Mesenchymal stem cell (in vitro differentiated cells and primary cell): Measurements from ENCODE around the gene LY6G6F.

Experiments
- DNase-seq: peaks from one replicate; pipeline ENCODE4 v3.0.0-alpha.2; 2013
- H2AFZ ChIP-seq: one replicate; pipeline ENCODE4 v1.6.1; 2013; ENCODE audit warnings: low read depth, mild to moderate bottlenecking, control low read depth, inconsistent platforms, low read length, moderate library complexity
- H2AK5ac ChIP-seq: 2 replicates; pipeline ENCODE4 v1.6.1; 2013; ENCODE audit warnings: low read length, moderate library complexity, mild to moderate bottlenecking, inconsistent platforms; ENCODE audit not compliant: severe bottlenecking
- H2BK120ac ChIP-seq: one replicate; pipeline ENCODE4 v1.6.1; 2013; ENCODE audit warnings: low read depth, mild to moderate bottlenecking, inconsistent platforms, low read length, moderate library complexity
- H2BK12ac ChIP-seq, 2 experiments: one replicate each; pipeline ENCODE4 v1.6.1; 2013; ENCODE audit warnings: inconsistent platforms in 2 of 2, low read length in 2 of 2, mild to moderate bottlenecking in 2 of 2, moderate library complexity in 2 of 2, control low read depth in 1 of 2
- H2BK15ac ChIP-seq: one replicate; pipeline ENCODE4 v1.6.1; 2013; ENCODE audit warnings: mild to moderate bottlenecking, low read depth, inconsistent platforms; ENCODE audit not compliant: poor library complexity, severe bottlenecking
- H2BK5ac ChIP-seq: 2 replicates; pipeline ENCODE4 v1.6.1; 2013; ENCODE audit warnings: low read depth, mild to moderate bottlenecking, low read length, control low read depth, inconsistent platforms; ENCODE audit not compliant: poor library complexity, severe bottlenecking
- H3K14ac ChIP-seq, 2 experiments: one replicate each; pipeline ENCODE4 v1.6.1; 2013; ENCODE audit warnings: inconsistent platforms in 2 of 2, low read length in 2 of 2, control low read depth in 1 of 2, mild to moderate bottlenecking in 1 of 2, moderate library complexity in 1 of 2
- H3K18ac ChIP-seq, 2 experiments: one replicate each; pipeline ENCODE4 v1.6.1; 2013; ENCODE audit warnings: inconsistent platforms in 2 of 2, low read length in 2 of 2, control low read depth in 1 of 2, low read depth in 1 of 2, mild to moderate bottlenecking in 1 of 2
- H3K23ac ChIP-seq, 2 experiments: one replicate each; pipeline ENCODE4 v1.6.1; 2013; ENCODE audit warnings: inconsistent platforms in 2 of 2, low read length in 2 of 2, mild to moderate bottlenecking in 2 of 2, moderate library complexity in 2 of 2, control low read depth in 1 of 2
- H3K27ac ChIP-seq: 2 replicates; pipeline ENCODE4 v1.5.1; 2013; ENCODE audit warnings: mild to moderate bottlenecking, moderate library complexity, low read length, control low read depth, inconsistent platforms; ENCODE audit not compliant: poor library complexity, severe bottlenecking
- H3K27me3 ChIP-seq, 2 experiments: 2 replicates each; pipeline versions ENCODE4 v1.6.1 to v1.7.0; 2013; ENCODE audit warnings: low read length in 2 of 2, mild to moderate bottlenecking in 2 of 2, moderate library complexity in 2 of 2, control low read depth in 1 of 2, inconsistent platforms in 1 of 2; ENCODE audit not compliant: control insufficient read depth in 1 of 2, insufficient read depth in 1 of 2
- H3K36me3 ChIP-seq, 2 experiments: 2 replicates each; pipeline versions ENCODE4 v1.6.1 to v1.7.0; 2013; ENCODE audit warnings: low read length in 2 of 2, control low read depth in 1 of 2, inconsistent platforms in 1 of 2, low read depth in 1 of 2, mild to moderate bottlenecking in 1 of 2; ENCODE audit not compliant: insufficient read depth in 2 of 2, control insufficient read depth in 1 of 2
- H3K4ac ChIP-seq, 2 experiments: one replicate each; pipeline ENCODE4 v1.6.1; 2013; ENCODE audit warnings: inconsistent platforms in 2 of 2, low read length in 2 of 2, mild to moderate bottlenecking in 2 of 2, moderate library complexity in 2 of 2, control low read depth in 1 of 2, low read depth in 1 of 2
- H3K4me1 ChIP-seq: 2 replicates; pipeline ENCODE4 v1.6.1; 2013; ENCODE audit warnings: low read depth, low read length, control low read depth; ENCODE audit not compliant: control insufficient read depth, insufficient read depth
- H3K4me2 ChIP-seq: 2 replicates; pipeline ENCODE4 v1.6.1; 2013; ENCODE audit warnings: low read length, mild to moderate bottlenecking, inconsistent platforms; ENCODE audit not compliant: poor library complexity, severe bottlenecking
- H3K4me3 ChIP-seq, 2 experiments: 2 replicates each; pipeline versions ENCODE4 v1.5.1 to v1.7.0; 2013; ENCODE audit warnings: low read length in 2 of 2, mild to moderate bottlenecking in 2 of 2, control low read depth in 1 of 2, low read depth in 1 of 2; ENCODE audit not compliant: insufficient read depth in 1 of 2
- H3K79me1 ChIP-seq: replicated peaks from 2 replicates; pipeline ENCODE4 v1.6.1; 2013; ENCODE audit warnings: mild to moderate bottlenecking, control low read depth, low read length, inconsistent platforms; ENCODE audit not compliant: poor library complexity, severe bottlenecking
- H3K9ac ChIP-seq: 2 replicates; pipeline ENCODE4 v1.7.0; 2013; ENCODE audit warnings: mild to moderate bottlenecking, low read length, moderate library complexity
- H3K9me3 ChIP-seq: 2 replicates; pipeline ENCODE4 v1.7.0; 2013; ENCODE audit warnings: mild to moderate bottlenecking, low read length; ENCODE audit not compliant: control insufficient read depth
- H4K8ac ChIP-seq: one replicate; pipeline ENCODE4 v1.6.1; 2013; ENCODE audit warnings: inconsistent platforms, mild to moderate bottlenecking, low read length, moderate library complexity
- H4K91ac ChIP-seq: one replicate; pipeline ENCODE4 v1.6.1; 2013; ENCODE audit warnings: mild to moderate bottlenecking, low read length, inconsistent platforms
- WGBS: methylation state at CpG from one replicate; pipeline ENCODE4 v1.1.7; 2013; ENCODE audit warnings: mixed read lengths; 5-methylcytosine and 5-hydroxymethylcytosine counted together

Gene LY6G6F

DNA sequence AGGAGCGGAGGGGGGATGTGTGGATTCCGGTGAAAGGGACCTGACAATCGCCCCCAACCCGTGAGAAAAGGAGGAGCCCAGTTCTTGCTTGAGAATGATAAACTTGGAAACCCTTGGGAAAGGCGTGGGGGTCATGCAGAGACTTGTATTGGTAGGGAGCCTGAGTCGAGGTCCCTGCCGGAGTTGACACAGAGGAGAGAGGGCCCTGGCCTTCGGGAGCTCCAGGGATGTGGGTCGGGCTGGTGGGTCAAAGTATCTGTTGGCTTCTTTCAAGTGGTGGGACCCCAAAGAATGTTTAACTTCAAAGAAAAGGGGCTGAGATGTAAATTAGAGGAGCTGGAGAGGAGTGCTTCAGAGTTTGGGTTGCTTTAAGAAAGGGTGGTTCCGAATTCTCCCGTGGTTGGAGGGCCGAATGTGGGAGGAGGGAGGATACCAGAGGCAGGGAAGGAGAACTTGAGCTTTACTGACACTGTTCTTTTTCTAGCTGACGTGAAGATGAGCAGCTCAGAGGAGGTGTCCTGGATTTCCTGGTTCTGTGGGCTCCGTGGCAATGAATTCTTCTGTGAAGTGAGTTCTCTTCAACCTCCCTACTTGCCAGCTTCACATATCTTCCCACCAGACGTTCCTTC is 40.2 kb upstream of the LY6G6F start:
- H2BK15ac ChIP-seq: peak overlapping the region; percentile 88
- H4K8ac ChIP-seq: peak overlapping the region; percentile 99
- H3K79me1 ChIP-seq: peaks cover 39% of the 10 kb centered on the region
- 9% methylated on average over 15 of the region's 15 CpGs for WGBS
- peak overlapping the region; percentile 94 for H3K4ac ChIP-seq
- H2AK5ac ChIP-seq: peak overlapping the region; percentile 64
- peak overlapping the region; percentile 95 for H4K91ac ChIP-seq
- peak; percentile 27 for DNase-seq
- H3K18ac ChIP-seq: peak overlapping the region; percentile 96 to 99
- H3K14ac ChIP-seq: peak overlapping the region in 1 of 2 experiments; percentile 87
- H3K36me3 ChIP-seq: peaks cover 58 to 69% of the 10 kb centered on the region in 2 experiments
- H3K23ac ChIP-seq: peak overlapping the region; percentile 38 to 86
- H2AFZ ChIP-seq: peak overlapping the region; percentile 73
- peak overlapping the region; percentile 73 for H3K27ac ChIP-seq
- H3K4me2 ChIP-seq: peak overlapping the region; percentile 84
- no peaks in the 10 kb centered on the region for H3K9me3 ChIP-seq
- peak overlapping the region; percentile 97 to 99 for H3K4me3 ChIP-seq
- H3K27me3 ChIP-seq: no peaks in the 10 kb centered on the region
- H3K9ac ChIP-seq: peak overlapping the region; percentile 97
- H2BK120ac ChIP-seq: no peak overlapping the region
- H2BK12ac ChIP-seq: no peak overlapping the region
- H2BK5ac ChIP-seq: peak overlapping the region; percentile 81
- H3K4me1 ChIP-seq: peaks cover 18% of the 10 kb centered on the region

DNA sequence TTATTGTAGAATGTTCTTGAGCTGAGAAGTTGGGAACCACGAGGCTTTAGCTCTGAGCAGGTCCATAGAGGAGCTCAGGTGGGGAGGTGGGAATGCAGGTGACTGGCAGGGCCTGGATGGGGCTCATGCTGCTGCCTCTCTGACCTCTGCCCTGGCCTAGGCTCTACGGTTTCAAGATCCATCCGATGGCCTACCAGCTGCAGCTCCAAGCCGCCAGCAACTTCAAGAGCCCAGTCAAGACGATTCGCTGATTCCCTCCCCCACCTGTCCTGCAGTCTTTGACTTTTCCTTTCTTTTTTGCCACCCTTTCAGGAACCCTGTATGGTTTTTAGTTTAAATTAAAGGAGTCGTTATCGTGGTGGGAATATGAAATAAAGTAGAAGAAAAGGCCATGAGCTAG is 37.0 kb upstream of the LY6G6F start, which contains the start of gene LY6G5B:
Gene LY6G5B, plus strand, starts transcription at position 301 of the 400 bp plus-strand sequence. CDS start 975 bp downstream, outside the sequence.
- H3K79me1 ChIP-seq: peaks cover 35% of the 10 kb centered on the region
- whole genome bisulfite sequencing: 88% methylated on average over 8 of the region's 8 CpGs
- peaks cover 4% of the 10 kb centered on the region for H3K4me1 ChIP-seq
- no peak within 1 kb of the TSS for H3K27ac ChIP-seq
- H4K8ac ChIP-seq: no peak within 1 kb of the TSS
- H3K4ac ChIP-seq: no peak within 1 kb of the TSS
- H3K14ac ChIP-seq: no peak within 1 kb of the TSS
- no peak within 1 kb of the TSS for H3K4me3 ChIP-seq
- H2BK12ac ChIP-seq: no peak within 1 kb of the TSS
- H3K27me3 ChIP-seq: no peaks in the 10 kb centered on the region
- no peak within 1 kb of the TSS for H4K91ac ChIP-seq
- H2BK5ac ChIP-seq: no peak within 1 kb of the TSS
- H2AFZ ChIP-seq: no peak within 1 kb of the TSS
- H2AK5ac ChIP-seq: no peak within 1 kb of the TSS
- no peak within 1 kb of the TSS for H2BK120ac ChIP-seq
- no peak within 1 kb of the TSS for H3K18ac ChIP-seq
- DNase-seq: no peak
- no peaks in the 10 kb centered on the region for H3K9me3 ChIP-seq
- H2BK15ac ChIP-seq: no peak within 1 kb of the TSS
- no peak within 1 kb of the TSS for H3K4me2 ChIP-seq
- H3K23ac ChIP-seq: no peak within 1 kb of the TSS
- H3K36me3 ChIP-seq: peaks cover 68 to 75% of the 10 kb centered on the region in 2 experiments
- H3K9ac ChIP-seq: no peak within 1 kb of the TSS

GRCh38 chr6:31676322-31676903 is 30.3 kb upstream of the LY6G6F start:
- no peak overlapping the region for H3K23ac ChIP-seq
- WGBS: 88% methylated on average over 4 of the region's 4 CpGs
- no peak overlapping the region for H3K14ac ChIP-seq
- H3K27me3 ChIP-seq: no peaks in the 10 kb centered on the region
- H3K4me3 ChIP-seq: no peak overlapping the region
- H3K4ac ChIP-seq: no peak overlapping the region
- no peak overlapping the region for H3K18ac ChIP-seq
- no peak overlapping the region for H3K4me2 ChIP-seq
- peaks cover 8% of the 10 kb centered on the region for H3K79me1 ChIP-seq
- no peak for DNase-seq
- no peak overlapping the region for H3K9ac ChIP-seq
- no peak overlapping the region for H2BK120ac ChIP-seq
- H3K36me3 ChIP-seq: peaks cover 30 to 38% of the 10 kb centered on the region in 2 experiments
- H2AFZ ChIP-seq: no peak overlapping the region
- H4K91ac ChIP-seq: no peak overlapping the region
- no peak overlapping the region for H2AK5ac ChIP-seq
- H3K27ac ChIP-seq: no peak overlapping the region
- no peak overlapping the region for H2BK12ac ChIP-seq
- H2BK5ac ChIP-seq: no peak overlapping the region
- H3K4me1 ChIP-seq: peaks cover 6% of the 10 kb centered on the region
- no peaks in the 10 kb centered on the region for H3K9me3 ChIP-seq
- no peak overlapping the region for H4K8ac ChIP-seq
- no peak overlapping the region for H2BK15ac ChIP-seq

GRCh38 chr6:31676904-31677303 is 29.8 kb upstream of the LY6G6F start:
- H3K36me3 ChIP-seq: peaks cover 25 to 33% of the 10 kb centered on the region in 2 experiments
- DNase-seq: no peak
- no peak overlapping the region for H4K91ac ChIP-seq
- no peaks in the 10 kb centered on the region for H3K9me3 ChIP-seq
- H3K18ac ChIP-seq: no peak overlapping the region
- no peak overlapping the region for H3K27ac ChIP-seq
- H3K14ac ChIP-seq: no peak overlapping the region
- no peak overlapping the region for H2BK12ac ChIP-seq
- no peak overlapping the region for H2BK120ac ChIP-seq
- no peaks in the 10 kb centered on the region for H3K27me3 ChIP-seq
- WGBS: 73% methylated on average over 3 of the region's 6 CpGs
- peaks cover 5% of the 10 kb centered on the region for H3K79me1 ChIP-seq
- no peak overlapping the region for H2BK5ac ChIP-seq
- H3K4me3 ChIP-seq: no peak overlapping the region
- H3K4me1 ChIP-seq: peaks cover 11% of the 10 kb centered on the region
- no peak overlapping the region for H2AK5ac ChIP-seq
- no peak overlapping the region for H3K9ac ChIP-seq
- H3K4me2 ChIP-seq: no peak overlapping the region
- H3K23ac ChIP-seq: no peak overlapping the region
- H4K8ac ChIP-seq: no peak overlapping the region
- H2AFZ ChIP-seq: no peak overlapping the region
- H2BK15ac ChIP-seq: no peak overlapping the region
- H3K4ac ChIP-seq: no peak overlapping the region
